Activated T-cell treated with anti-CD3 and anti-CD28 coated beads for 1 hour (primary cell): ENCODE measurements around the gene STAT5A.
"Not testable (repeated sequence)": the region's sequence is repeated elsewhere in the genome, so short reads cannot be mapped to it uniquely, and the experiment has no call there.

Source experiments
- DNase-seq: peaks from one replicate; pipeline ENCODE4 v3.0.0-alpha.2; 2020; ENCODE audit warnings: low read depth

Gene STAT5A

DNA sequence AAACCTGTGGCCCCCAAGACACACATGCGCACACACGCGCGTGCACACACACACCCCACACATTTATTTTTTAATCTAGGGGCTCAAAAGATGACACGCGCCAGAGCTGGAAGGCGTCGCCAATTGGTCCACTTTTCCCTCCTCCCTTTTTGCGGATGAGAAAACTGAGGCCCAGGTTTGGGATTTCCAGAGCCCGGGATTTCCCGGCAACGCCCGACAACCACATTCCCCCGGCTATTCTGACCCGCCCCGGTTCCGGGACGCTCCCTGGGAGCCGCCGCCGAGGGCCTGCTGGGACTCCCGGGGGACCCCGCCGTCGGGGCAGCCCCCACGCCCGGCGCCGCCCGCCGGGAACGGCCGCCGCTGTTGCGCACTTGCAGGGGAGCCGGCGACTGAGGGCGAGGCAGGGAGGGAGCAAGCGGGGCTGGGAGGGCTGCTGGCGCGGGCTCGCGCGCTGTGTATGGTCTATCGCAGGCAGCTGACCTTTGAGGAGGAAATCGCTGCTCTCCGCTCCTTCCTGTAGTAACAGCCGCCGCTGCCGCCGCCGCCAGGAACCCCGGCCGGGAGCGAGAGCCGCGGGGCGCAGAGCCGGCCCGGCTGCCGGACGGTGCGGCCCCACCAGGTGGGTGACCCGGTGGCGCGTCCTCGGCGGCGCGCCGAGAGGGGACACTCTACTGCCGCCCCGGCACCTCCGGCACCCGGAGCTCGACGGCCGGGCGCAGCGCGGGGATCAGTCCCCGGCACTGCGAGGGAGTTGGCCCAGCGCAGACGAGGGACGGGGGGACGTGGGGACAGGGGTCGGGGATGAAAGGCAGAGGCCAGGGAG lies at the start of gene STAT5A:
STAT5A (plus strand) TSS at position 522 of the 826 bp plus-strand sequence. CDS start 914 bp downstream, outside the sequence.
- DNase-seq, result peak; percentile 62

DNA sequence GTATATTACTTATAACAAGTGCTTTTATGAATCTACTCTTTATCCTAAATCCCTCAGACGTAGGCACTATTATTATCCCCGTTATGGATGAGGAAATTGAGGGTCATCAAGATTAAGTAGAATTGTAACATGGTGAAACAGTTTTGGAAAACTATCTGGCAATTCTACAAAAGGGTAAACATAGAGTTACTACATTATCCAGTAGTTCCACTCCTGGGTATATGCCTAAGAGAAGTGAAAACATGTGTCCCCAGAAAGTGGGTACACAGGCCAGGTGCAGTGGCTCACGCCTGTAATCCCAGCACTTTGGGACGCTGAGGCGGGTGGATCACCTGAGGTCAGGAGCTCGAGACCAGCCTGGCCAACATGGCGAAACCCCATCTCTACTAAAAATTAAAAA lies 48.7 kb upstream of the STAT5A start:
- DNase-seq, result not testable (repeated sequence)

GRCh38 chr17:42240201-42240600 lies 48.1 kb upstream of the STAT5A start:
- no peak for DNase-seq

- DNase-seq, result not testable (repeated sequence)
These were observed 47.4 kb upstream of the STAT5A start for GRCh38 chr17:42240863-42241262.

DNA sequence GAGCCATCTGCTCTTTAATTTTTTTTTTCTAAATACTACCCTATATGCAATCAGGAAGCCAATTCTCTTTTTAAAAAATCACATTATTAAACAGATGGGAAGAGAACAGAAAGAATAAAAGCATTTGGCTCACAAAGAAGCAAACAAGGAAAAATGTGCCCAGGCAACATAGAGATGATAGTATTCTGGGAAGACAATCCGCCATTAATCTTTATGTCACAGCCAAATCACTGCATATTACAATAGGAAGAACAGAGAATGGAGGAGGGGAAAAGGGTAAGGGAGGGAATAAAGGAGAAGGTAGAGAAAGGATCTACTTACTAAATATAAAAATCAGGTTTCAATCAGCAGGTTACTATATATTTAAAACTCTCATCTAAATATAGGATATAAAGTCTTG lies 46.4 kb upstream of the STAT5A start:
- DNase-seq, result no peak

- no peak for DNase-seq
These were observed 44.8 kb upstream of the STAT5A start for GRCh38 chr17:42243493-42243982.

GRCh38 chr17:42244116-42244515 lies 44.2 kb upstream of the STAT5A start:
- not testable (repeated sequence) for DNase-seq

DNA sequence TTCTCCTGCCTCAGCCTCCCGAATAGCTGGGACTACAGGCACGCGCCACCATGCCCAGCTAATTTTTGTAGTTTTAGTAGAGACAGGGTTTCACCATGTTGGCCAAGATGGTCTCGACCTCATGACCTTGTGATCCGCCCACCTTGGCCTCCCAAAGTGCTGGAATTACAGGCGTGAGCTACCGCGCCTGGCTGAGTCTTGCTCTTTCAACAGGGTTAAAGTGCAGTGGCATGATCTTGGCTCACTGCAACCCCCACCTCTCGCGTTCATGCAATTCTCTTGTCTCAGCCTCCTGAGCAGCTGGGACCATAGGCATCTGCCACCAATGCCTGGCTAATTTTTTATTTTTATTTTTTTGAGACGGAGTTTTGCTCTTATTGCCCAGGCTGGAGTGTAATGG lies 43.1 kb upstream of the STAT5A start:
- not testable (repeated sequence) for DNase-seq

DNA sequence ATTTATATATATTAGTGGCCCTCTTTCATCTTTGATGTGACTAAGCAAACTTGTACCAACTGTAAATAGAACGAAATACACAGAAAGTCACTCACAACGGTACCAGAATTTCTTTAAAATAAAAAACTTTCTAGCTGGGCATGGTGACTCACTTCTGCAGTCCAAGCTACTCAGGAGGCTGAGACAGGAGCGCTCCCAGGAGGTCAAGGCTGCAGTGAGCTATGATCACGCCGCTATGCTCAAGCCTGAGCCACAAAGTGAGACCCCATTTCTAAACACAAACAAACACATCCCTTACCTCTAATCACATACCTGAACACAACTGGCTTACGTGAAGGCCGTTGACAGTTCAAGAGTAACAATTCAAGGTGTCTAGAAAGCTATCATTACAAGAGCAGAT lies 41.8 kb upstream of the STAT5A start:
- no peak for DNase-seq

DNA sequence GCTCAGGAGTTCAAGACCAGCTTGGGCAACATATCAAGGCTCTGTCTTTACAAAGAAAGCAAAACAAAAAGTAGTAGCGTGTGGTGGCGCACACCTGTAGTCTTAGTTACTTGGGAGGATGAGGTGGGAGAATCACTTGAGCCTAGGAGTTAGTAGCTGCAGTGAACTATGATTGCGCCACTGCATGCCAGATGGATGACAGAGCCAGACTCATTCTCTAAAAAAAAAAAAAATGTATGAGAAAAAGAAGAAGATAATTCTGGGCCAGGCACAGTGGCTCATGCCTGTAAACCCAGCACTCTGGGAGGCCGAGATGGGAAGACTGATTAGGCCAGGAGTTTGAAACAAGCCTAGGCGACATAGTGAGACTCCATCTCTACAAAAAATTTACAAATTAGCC lies 40.6 kb upstream of the STAT5A start:
- no peak for DNase-seq

DNA sequence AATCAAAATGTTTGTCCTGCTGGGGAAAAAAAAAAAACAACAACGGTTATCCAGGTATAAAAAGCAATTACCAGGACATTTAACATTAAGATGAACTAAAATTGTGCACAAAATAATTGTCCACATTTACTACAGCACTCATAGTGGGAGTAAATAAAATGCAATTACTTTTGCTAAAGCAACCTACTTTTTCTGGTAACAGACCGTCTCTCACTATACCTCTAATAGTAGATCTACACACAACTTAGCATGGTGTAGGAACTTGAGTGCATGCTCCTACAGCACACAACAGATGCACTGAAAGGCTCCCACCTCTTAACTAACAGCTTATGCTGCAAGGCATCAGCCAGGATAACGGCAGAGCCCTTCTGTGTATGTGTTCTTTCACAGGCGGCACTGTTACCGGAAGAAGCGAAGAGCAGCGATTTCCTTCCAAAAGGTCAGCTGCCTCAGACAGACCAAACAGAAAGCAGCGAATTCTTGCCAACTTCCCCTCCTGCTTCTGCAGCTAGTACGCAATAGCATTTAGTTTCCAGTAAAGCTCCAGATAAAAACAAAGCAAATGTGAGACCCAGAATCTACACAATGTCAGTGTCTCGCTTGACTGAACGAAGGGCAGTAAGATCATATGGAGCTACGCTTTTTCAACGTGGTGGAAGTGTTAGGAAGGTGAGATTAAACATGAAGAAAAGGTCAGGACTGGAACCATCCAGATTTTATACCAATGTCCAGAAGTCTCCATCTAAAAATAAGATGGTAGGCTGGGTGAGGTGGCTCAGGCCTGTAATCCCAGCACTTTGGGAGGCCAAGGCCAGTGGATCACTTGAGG lies 39.7 kb upstream of the STAT5A start:
- DNase-seq, result peak; percentile 57

DNA sequence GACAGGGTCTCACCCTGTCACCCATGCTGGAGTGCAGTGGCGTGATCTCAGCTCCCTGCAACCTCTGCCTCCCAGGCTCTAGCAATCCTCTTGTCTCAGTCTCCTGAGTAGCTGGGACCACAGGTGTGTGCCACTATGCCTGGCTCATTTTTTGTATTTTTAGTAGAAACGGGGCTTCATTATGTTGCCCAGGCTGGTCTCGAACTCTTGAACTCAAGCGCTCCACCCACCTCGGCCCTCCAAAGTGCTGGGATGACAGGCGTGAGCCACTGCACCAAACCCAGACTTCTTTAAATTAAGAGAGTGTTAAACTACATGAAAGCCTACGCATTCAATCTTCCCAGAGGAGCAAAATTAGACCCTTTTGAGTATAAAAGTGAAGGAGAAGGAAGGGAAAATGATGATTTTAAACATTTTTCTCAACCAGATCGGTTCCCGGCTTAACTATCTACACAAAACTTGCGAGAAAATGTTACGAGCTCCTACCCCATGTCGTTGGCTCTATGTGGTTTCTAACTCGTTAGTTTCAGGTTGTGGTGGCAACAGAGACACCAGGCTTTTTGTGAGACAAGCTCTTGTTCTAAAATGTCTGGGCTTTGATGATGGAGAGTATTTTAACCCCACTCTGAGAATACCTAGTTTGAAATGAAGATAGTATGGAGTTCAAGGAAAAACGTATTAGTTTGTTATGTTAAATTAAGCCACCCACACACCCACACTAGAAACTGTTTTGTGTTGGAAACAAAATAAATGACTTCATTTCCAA lies 38.4 kb upstream of the STAT5A start:
- no peak for DNase-seq

GRCh38 chr17:42251115-42251514 lies 37.2 kb upstream of the STAT5A start:
- DNase-seq, result no peak

- DNase-seq, result no peak
These were observed 35.4 kb upstream of the STAT5A start for GRCh38 chr17:42252597-42253550.

DNA sequence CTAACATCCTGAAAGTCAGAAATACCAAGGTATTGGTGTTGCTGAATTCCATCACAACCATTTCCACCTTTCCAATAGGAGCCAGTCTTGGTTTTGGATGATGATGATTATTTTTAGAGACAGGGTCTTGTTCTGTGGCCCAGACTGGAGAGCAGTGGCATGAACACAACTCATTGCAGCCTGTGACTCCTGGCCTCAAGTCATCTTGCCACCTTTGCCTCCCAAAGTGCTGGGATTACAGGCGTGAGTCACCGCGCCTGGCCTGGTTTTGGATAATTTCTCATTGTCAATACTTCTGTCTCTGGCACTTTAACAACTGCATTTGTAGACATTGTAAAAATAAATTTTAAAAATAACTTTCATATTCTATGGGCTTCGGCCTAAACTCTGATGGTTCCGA lies 34.7 kb upstream of the STAT5A start:
- DNase-seq, result no peak

GRCh38 chr17:42255445-42255844 lies 32.9 kb upstream of the STAT5A start:
- no peak for DNase-seq

DNA sequence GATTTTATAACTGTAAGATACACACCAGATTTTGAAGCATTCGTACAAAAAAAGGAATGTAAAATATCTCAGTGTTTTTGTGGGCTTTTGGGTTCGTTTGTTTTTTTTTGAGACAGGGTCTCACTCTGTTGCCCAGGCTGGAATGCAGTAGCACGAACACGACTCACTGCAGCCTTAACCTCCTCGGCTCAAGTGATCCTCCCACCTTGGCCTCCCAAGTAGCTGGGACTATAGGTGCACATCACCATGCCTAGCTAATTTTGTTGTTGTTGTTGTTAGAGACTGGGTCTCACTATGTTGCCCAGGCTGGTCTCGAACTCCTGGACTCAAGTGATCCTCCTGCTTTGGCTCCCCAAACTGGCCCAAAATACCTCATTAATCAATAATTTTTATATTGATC lies 28.0 kb upstream of the STAT5A start:
- DNase-seq, result no peak

DNA sequence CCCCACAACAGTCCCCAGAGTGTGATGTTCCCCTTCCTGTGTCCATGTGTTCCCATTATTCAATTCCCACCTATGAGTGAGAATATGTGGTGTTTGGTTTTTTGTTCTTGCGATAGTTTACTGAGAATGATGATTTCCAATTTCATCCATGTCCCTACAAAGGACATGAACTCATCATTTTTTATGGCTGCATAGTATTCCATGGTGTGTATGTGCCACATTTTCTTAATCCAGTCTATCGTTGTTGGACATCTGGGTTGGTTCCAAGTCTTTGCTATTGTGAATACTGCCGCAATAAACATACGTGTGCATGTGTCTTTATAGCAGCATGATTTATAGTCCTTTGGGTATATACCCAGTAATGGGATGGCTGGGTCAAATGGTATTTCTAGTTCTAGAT lies 23.9 kb upstream of the STAT5A start:
- DNase-seq, result not testable (repeated sequence)

DNA sequence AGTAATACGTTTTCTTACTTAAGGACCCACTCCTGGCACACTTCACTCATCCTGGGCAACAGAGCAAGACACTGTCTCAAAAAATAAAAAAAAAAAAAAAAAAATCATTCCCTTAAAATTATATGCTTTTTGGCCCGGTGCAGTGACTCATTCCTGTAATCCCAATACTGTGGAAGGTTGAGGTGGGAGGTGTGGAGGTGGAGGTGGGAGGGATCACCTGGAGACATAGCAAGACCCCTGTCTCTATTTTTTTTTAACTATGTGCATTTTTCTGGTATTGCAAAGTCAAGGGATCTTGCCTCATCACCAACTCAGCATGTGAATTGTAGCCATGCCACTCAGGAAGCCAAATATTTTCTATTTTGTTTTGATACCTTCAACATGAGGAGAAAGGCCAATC lies 21.8 kb upstream of the STAT5A start:
- DNase-seq, result no peak

DNA sequence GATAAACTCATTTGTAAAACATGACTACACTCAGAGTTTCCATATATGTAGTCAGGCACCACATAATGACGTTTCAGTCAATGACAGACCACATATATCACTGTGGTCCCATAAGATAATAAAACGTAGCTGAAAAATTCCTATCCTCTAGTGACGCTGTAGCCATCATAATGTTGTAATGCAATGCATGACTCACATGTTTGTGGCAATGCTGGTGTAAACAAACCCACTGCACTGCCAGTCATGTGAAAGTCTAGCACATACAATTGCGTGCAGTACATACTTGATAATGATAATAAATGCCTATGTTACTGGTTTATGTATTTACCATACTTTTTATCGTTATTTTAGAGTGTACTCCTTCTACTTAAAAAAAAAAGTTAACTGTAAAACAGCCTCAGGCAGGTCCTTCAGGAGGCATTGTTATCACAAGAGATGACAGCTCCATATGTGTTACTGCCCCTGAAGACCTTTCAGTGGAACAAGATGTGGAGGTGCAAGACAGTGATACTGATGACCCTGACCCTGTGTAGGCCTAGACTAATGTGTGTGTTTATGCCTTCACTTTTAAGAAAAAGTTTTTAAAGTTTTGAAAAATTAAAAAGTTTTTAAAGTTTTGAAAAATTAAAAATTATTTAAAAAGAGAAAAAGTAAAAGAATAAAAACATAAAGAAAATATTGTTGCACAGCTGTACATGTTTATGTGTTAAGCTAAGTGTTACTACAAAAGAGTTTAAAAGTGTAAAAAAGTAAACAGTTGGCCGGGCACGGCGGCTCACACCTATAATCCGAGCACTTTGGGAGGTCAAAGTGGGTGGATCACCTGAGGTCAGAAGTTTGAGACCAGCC lies 21.2 kb upstream of the STAT5A start:
- no peak for DNase-seq
